ENCODE results near the gene RNF145.

- TF ChIP-seq CTCF (IDR thresholded peaks at IDR 0.05) (no peak), POLR2A (IDR thresholded peaks at IDR 0.05) (no peak)
Measured at GRCh38 chr5:159244163-159244562, 34.8 kb upstream of the RNF145 start.
